NT2/D1 (cell line): ENCODE results near the gene FOXG1.

Experiments used
- SUZ12 ChIP-seq: IDR thresholded peaks from 2 replicates; pipeline ENCODE4 v1.6.1; 2011; ENCODE audit not compliant: insufficient read length, insufficient read depth; ENCODE audit errors: extremely low read depth
- YY1 ChIP-seq: IDR thresholded peaks from 2 replicates; pipeline ENCODE4 v1.6.1; 2011; ENCODE audit not compliant: insufficient read length, insufficient read depth

DNA sequence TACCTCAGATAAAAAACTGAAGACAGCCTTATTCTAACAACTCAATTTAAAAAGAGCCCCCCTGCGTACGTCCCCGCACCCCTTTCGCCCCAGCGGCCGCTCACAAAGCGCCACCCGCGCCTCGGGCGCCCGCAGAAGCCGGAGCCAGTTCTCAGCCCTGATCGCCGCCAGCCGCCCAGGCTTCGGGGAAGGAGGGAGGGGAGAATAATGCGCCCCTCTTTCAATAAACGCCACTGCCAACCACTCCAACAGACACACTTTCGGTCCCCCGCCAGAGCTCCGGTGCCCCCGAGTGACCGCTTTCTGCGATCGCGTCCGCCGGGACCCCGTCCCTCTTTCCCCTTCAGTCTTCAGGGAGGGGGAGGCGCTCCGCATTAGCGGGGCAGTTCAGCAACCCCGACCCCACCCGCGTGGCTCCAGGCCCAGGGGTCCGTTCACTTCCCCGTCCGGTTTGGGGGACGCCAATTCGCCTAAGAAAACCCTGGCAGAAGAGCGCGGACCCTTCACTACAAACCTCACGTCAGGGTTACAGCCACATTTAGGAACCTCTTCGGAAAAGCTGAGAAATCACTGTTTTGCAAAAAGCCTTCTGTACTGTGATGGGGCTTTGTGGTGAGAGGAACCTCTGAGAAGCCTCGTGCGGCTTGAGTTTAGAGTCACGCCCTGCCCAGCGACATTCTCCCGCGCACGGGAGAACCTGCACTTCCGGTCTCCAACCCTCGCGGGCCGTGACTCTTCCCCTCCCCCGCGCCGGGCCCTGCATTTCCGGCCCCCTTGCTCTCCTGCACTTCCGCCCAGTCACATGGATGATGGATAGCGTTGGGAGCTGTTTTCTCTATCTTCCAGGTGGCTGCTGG, 18.7 kb downstream of the FOXG1 start:
- TF ChIP-seq YY1: no peak
- no peak for TF ChIP-seq SUZ12
